ENCODE results near the gene ISCU. TPM values are rescaled to one million over a fixed set of nuclear protein-coding genes. Genes with fewer than 3 reads are reported as not detected.

The ISCU gene
- polyA plus RNA-seq (2013, experiment 1 of 4), result 81.2 TPM
- 77.7 TPM for polyA plus RNA-seq (2013, experiment 2 of 4)
- polyA plus RNA-seq (2013, experiment 3 of 4), result 91.3 TPM
- polyA plus RNA-seq (2013, experiment 4 of 4), result 95.9 TPM

- H3K9me3 ChIP-seq (ENCODE audit: control insufficient read depth, low read length), result no peaks in the 10 kb centered on the region
- peak within 1 kb of the TSS; percentile 89 for H3K4me3 ChIP-seq (ENCODE audit: insufficient read depth, low read depth, low read length)
- WGBS, 2 experiments, result 0% methylated on average over 72 of the region's 72 CpGs
- H3K36me3 ChIP-seq (ENCODE audit: control insufficient read depth, insufficient read depth, low read length), result peaks cover 19% of the 10 kb centered on the region
- H3K27me3 ChIP-seq (ENCODE audit: control insufficient read depth, insufficient read depth, low read length, poor library complexity, severe bottlenecking), result no peaks in the 10 kb centered on the region
- peaks cover 16% of the 10 kb centered on the region for H3K4me1 ChIP-seq (ENCODE audit: control insufficient read depth, insufficient read depth, low read length)
- peak within 1 kb of the TSS; percentile 95 for H3K27ac ChIP-seq (ENCODE audit: insufficient read depth, low read depth, low read length, poor library complexity, severe bottlenecking)
Observed at GRCh38 chr12:108562348-108563135, at the start of gene ISCU. Gene ISCU, plus strand, starts transcription at chr12:108562596. Its CDS starts 27 bp downstream, at chr12:108562623.

- no peak overlapping the region for H3K27ac ChIP-seq (ENCODE audit: insufficient read depth, low read depth, low read length, poor library complexity, severe bottlenecking)
- H3K9me3 ChIP-seq (ENCODE audit: control insufficient read depth, low read length), result no peaks in the 10 kb centered on the region
- no peaks in the 10 kb centered on the region for H3K27me3 ChIP-seq (ENCODE audit: control insufficient read depth, insufficient read depth, low read length, poor library complexity, severe bottlenecking)
- H3K4me1 ChIP-seq (ENCODE audit: control insufficient read depth, insufficient read depth, low read length), result peaks cover 7% of the 10 kb centered on the region
- H3K4me3 ChIP-seq (ENCODE audit: insufficient read depth, low read depth, low read length), result peak overlapping the region; percentile 67
- peaks cover 19% of the 10 kb centered on the region for H3K36me3 ChIP-seq (ENCODE audit: control insufficient read depth, insufficient read depth, low read length)
- WGBS, 2 experiments, result 42 to 44% methylated on average over 19 of the region's 19 CpGs
Observed at GRCh38 chr12:108514468-108514972, 47.9 kb upstream of the ISCU start.

- no peak within 1 kb of the TSS for H3K27ac ChIP-seq (ENCODE audit: insufficient read depth, low read depth, low read length, poor library complexity, severe bottlenecking)
- 1% methylated on average over 67 of the region's 67 CpGs for WGBS, 2 experiments
Observed at GRCh38 chr12:108514973-108515814, 47.2 kb upstream of the ISCU start, which contains the start of gene FICD. Gene FICD, plus strand, starts transcription at chr12:108515277. Its CDS starts 1,696 bp downstream, at chr12:108516973.

GRCh38 chr12:108515916-108516315 lies 46.5 kb upstream of the ISCU start:
- H3K27ac ChIP-seq (ENCODE audit: insufficient read depth, low read depth, low read length, poor library complexity, severe bottlenecking), result no peak overlapping the region
- H3K36me3 ChIP-seq (ENCODE audit: control insufficient read depth, insufficient read depth, low read length), result peaks cover 32% of the 10 kb centered on the region
- 84% methylated on average over 5 of the region's 5 CpGs for WGBS, 2 experiments

More at GRCh38 chr12:108514973-108515814, 47.2 kb upstream of the ISCU start, which contains the start of gene FICD:
- Histone ChIP-seq H3K4me1 (ENCODE audit: control insufficient read depth, insufficient read depth, low read length) (peaks cover 7% of the 10 kb centered on the region), H3K9me3 (ENCODE audit: control insufficient read depth, low read length) (no peaks in the 10 kb centered on the region), H3K4me3 (ENCODE audit: insufficient read depth, low read depth, low read length) (peak within 1 kb of the TSS; percentile 67), H3K36me3 (ENCODE audit: control insufficient read depth, insufficient read depth, low read length) (peaks cover 25% of the 10 kb centered on the region), H3K27me3 (ENCODE audit: control insufficient read depth, insufficient read depth, low read length, poor library complexity, severe bottlenecking) (no peaks in the 10 kb centered on the region)

GRCh38 chr12:108516511-108517275 lies 45.7 kb upstream of the ISCU start:
- H3K4me1 ChIP-seq (ENCODE audit: control insufficient read depth, insufficient read depth, low read length), result peaks cover 7% of the 10 kb centered on the region

More at GRCh38 chr12:108515916-108516315, 46.5 kb upstream of the ISCU start:
- H3K9me3 ChIP-seq (ENCODE audit: control insufficient read depth, low read length), result no peaks in the 10 kb centered on the region
- peak overlapping the region; percentile 67 for H3K4me3 ChIP-seq (ENCODE audit: insufficient read depth, low read depth, low read length)
- H3K27me3 ChIP-seq (ENCODE audit: control insufficient read depth, insufficient read depth, low read length, poor library complexity, severe bottlenecking), result no peaks in the 10 kb centered on the region
- H3K4me1 ChIP-seq (ENCODE audit: control insufficient read depth, insufficient read depth, low read length), result peaks cover 7% of the 10 kb centered on the region

GRCh38 chr12:108517288-108518100 lies 44.9 kb upstream of the ISCU start:
- Histone ChIP-seq H3K36me3 (ENCODE audit: control insufficient read depth, insufficient read depth, low read length) (peaks cover 36% of the 10 kb centered on the region), H3K9me3 (ENCODE audit: control insufficient read depth, low read length) (no peaks in the 10 kb centered on the region)
- WGBS, 2 experiments, result 94 to 95% methylated on average over 12 of the region's 12 CpGs

More at GRCh38 chr12:108516511-108517275, 45.7 kb upstream of the ISCU start:
- WGBS, 2 experiments, result 93 to 94% methylated on average over 23 of the region's 23 CpGs
- Histone ChIP-seq H3K9me3 (ENCODE audit: control insufficient read depth, low read length) (no peaks in the 10 kb centered on the region), H3K36me3 (ENCODE audit: control insufficient read depth, insufficient read depth, low read length) (peaks cover 35% of the 10 kb centered on the region), H3K27ac (ENCODE audit: insufficient read depth, low read depth, low read length, poor library complexity, severe bottlenecking) (no peak overlapping the region), H3K4me3 (ENCODE audit: insufficient read depth, low read depth, low read length) (no peak overlapping the region), H3K27me3 (ENCODE audit: control insufficient read depth, insufficient read depth, low read length, poor library complexity, severe bottlenecking) (no peaks in the 10 kb centered on the region)

GRCh38 chr12:108518101-108518715 lies 44.2 kb upstream of the ISCU start:
- Histone ChIP-seq H3K36me3 (ENCODE audit: control insufficient read depth, insufficient read depth, low read length) (peaks cover 43% of the 10 kb centered on the region), H3K27me3 (ENCODE audit: control insufficient read depth, insufficient read depth, low read length, poor library complexity, severe bottlenecking) (no peaks in the 10 kb centered on the region)
- 94 to 95% methylated on average over 24 of the region's 24 CpGs for WGBS, 2 experiments

More at GRCh38 chr12:108517288-108518100, 44.9 kb upstream of the ISCU start:
- Histone ChIP-seq H3K27ac (ENCODE audit: insufficient read depth, low read depth, low read length, poor library complexity, severe bottlenecking) (no peak overlapping the region), H3K4me3 (ENCODE audit: insufficient read depth, low read depth, low read length) (no peak overlapping the region), H3K27me3 (ENCODE audit: control insufficient read depth, insufficient read depth, low read length, poor library complexity, severe bottlenecking) (no peaks in the 10 kb centered on the region), H3K4me1 (ENCODE audit: control insufficient read depth, insufficient read depth, low read length) (peaks cover 7% of the 10 kb centered on the region)

GRCh38 chr12:108518716-108519496 lies 43.5 kb upstream of the ISCU start:
- no peaks in the 10 kb centered on the region for H3K9me3 ChIP-seq (ENCODE audit: control insufficient read depth, low read length)
- WGBS, 2 experiments, result 95 to 96% methylated on average over 39 of the region's 39 CpGs
- no peak overlapping the region for H3K27ac ChIP-seq (ENCODE audit: insufficient read depth, low read depth, low read length, poor library complexity, severe bottlenecking)
- no peak overlapping the region for H3K4me3 ChIP-seq (ENCODE audit: insufficient read depth, low read depth, low read length)
- H3K4me1 ChIP-seq (ENCODE audit: control insufficient read depth, insufficient read depth, low read length), result peaks cover 7% of the 10 kb centered on the region
- H3K27me3 ChIP-seq (ENCODE audit: control insufficient read depth, insufficient read depth, low read length, poor library complexity, severe bottlenecking), result no peaks in the 10 kb centered on the region
- peaks cover 50% of the 10 kb centered on the region for H3K36me3 ChIP-seq (ENCODE audit: control insufficient read depth, insufficient read depth, low read length)

More at GRCh38 chr12:108518101-108518715, 44.2 kb upstream of the ISCU start:
- Histone ChIP-seq H3K9me3 (ENCODE audit: control insufficient read depth, low read length) (no peaks in the 10 kb centered on the region), H3K27ac (ENCODE audit: insufficient read depth, low read depth, low read length, poor library complexity, severe bottlenecking) (no peak overlapping the region), H3K4me3 (ENCODE audit: insufficient read depth, low read depth, low read length) (no peak overlapping the region), H3K4me1 (ENCODE audit: control insufficient read depth, insufficient read depth, low read length) (peaks cover 7% of the 10 kb centered on the region)

Data from ectodermal cell (in vitro differentiated cells).